Neutrophil (primary cell): ENCODE measurements around the gene TMEM91.
A peak's percentile ranks its signal among the peaks of the same experiment; 100 is the strongest.

ENCODE experiments used
- H3K27ac ChIP-seq: fragments of 200-600 bp; sonication (generic); 2 replicates; pipeline ENCODE4 v1.5.1; 2016; ENCODE audit warnings: mild to moderate bottlenecking, moderate library complexity
- H3K27me3 ChIP-seq: fragments of 200-600 bp; sonication (generic); 2 replicates; pipeline ENCODE4 v1.6.0; 2016; ENCODE audit warnings: mild to moderate bottlenecking
- H3K36me3 ChIP-seq: fragments of 200-600 bp; sonication (generic); 2 replicates; pipeline ENCODE4 v1.5.1; 2017
- H3K4me1 ChIP-seq, 2 experiments: fragments of 200-600 bp in 1 of 2; sonication (generic) in 1 of 2; 1 replicate in 1 of 2; 2 replicates in 1 of 2; pipeline versions ENCODE4 v1.5.1 to v1.6.1; 2013 to 2016; ENCODE audit warnings: low read depth in 1 of 2, low read length in 1 of 2, mild to moderate bottlenecking in 1 of 2, moderate library complexity in 1 of 2; ENCODE audit not compliant: control insufficient read depth in 1 of 2, insufficient read depth in 1 of 2
- H3K4me3 ChIP-seq, 2 experiments: fragments of 200-600 bp in 1 of 2; sonication (generic) in 1 of 2; 1 replicate in 1 of 2; 2 replicates in 1 of 2; pipeline ENCODE4 v1.5.1; 2013 to 2016; ENCODE audit warnings: low read depth in 1 of 2, low read length in 1 of 2, mild to moderate bottlenecking in 1 of 2, moderate library complexity in 1 of 2
- H3K9me3 ChIP-seq: fragments of 200-600 bp; sonication (generic); 2 replicates; pipeline ENCODE4 v1.5.1; 2016
- TF ChIP-seq, protein P1 (sequence below): fragments of 200-600 bp; sonication (generic); IDR thresholded peaks from 2 replicates; pipeline ENCODE4 v1.5.1; 2016; ENCODE audit warnings: antibody characterized with exemption

Gene TMEM91

DNA sequence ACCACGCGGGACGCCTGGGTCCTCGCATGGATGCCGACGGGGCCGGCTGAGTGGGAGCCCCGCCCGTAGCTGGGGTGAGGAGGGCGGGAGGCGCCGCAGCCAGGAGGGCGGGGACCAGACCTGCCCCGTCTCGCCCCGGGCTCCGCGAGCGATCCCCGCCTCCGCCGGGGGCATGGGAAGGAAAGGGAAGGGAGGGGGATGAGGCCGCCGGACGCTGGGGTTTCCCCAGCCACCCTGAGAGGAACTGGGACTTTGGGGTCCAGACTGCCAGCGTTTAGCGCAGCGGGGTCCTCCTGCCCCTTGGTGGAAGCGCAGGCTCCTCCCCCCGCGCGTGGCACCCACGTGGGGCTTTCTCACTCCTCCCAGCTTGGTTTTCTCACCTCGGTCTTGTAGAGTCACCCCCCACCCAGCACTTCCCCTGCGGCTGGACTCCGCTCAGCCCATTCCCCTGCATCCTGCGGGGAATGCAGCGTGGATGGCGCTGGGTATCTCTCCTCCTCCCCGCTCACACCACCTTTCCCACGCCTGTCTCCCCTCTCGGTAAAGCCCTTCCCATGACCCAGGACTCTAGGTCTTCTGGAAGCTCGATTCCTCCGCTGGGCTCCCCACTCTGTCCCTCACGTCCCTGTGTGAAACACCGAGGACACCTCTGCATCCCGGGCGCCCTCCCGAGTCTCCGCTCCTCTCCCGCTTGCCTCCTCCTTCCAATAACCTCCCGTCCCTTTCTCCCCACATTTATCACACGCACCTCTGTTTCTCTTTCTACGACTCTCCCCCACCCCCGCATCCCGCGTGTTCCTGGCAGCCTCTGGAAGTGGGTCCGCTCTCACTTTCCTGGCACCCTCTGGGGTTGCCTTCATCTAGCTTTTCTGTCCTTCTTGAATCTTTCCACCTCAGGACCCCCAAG lies 24.7 kb upstream of the TMEM91 start:
- peak overlapping the region; percentile 98 for H3K27ac ChIP-seq
- H3K9me3 ChIP-seq: no peaks in the 10 kb centered on the region
- peaks cover 61 to 73% of the 10 kb centered on the region in 2 experiments for H3K4me1 ChIP-seq
- H3K36me3 ChIP-seq: peaks cover 26% of the 10 kb centered on the region
- H3K4me3 ChIP-seq: peak overlapping the region; percentile 98 to 100
- H3K27me3 ChIP-seq: no peaks in the 10 kb centered on the region
- TF ChIP-seq, protein P1, sequence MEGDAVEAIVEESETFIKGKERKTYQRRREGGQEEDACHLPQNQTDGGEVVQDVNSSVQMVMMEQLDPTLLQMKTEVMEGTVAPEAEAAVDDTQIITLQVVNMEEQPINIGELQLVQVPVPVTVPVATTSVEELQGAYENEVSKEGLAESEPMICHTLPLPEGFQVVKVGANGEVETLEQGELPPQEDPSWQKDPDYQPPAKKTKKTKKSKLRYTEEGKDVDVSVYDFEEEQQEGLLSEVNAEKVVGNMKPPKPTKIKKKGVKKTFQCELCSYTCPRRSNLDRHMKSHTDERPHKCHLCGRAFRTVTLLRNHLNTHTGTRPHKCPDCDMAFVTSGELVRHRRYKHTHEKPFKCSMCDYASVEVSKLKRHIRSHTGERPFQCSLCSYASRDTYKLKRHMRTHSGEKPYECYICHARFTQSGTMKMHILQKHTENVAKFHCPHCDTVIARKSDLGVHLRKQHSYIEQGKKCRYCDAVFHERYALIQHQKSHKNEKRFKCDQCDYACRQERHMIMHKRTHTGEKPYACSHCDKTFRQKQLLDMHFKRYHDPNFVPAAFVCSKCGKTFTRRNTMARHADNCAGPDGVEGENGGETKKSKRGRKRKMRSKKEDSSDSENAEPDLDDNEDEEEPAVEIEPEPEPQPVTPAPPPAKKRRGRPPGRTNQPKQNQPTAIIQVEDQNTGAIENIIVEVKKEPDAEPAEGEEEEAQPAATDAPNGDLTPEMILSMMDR: peak; percentile 27

DNA sequence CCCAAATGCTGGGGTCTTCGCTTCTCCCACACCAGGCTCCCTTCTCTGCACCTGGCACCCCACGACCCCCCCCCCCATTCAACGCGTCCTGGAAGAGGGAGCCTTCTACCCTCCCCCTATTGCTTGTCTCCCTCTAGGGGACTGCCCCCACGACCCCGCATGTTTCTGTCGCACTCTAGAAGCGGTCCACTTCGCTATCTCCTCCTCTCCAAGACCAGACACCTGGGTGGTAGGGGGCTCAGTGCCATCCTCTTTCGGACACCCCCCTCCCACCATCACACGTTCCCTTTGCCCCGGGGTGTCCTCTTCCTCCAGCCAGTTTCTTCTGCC lies 24.1 kb upstream of the TMEM91 start:
- peak overlapping the region; percentile 98 for H3K27ac ChIP-seq
- H3K9me3 ChIP-seq: no peaks in the 10 kb centered on the region
- peaks cover 68 to 79% of the 10 kb centered on the region in 2 experiments for H3K4me1 ChIP-seq
- H3K36me3 ChIP-seq: peaks cover 20% of the 10 kb centered on the region
- TF ChIP-seq, protein P1: no peak
- no peaks in the 10 kb centered on the region for H3K27me3 ChIP-seq
- H3K4me3 ChIP-seq: peak overlapping the region; percentile 98 to 100

DNA sequence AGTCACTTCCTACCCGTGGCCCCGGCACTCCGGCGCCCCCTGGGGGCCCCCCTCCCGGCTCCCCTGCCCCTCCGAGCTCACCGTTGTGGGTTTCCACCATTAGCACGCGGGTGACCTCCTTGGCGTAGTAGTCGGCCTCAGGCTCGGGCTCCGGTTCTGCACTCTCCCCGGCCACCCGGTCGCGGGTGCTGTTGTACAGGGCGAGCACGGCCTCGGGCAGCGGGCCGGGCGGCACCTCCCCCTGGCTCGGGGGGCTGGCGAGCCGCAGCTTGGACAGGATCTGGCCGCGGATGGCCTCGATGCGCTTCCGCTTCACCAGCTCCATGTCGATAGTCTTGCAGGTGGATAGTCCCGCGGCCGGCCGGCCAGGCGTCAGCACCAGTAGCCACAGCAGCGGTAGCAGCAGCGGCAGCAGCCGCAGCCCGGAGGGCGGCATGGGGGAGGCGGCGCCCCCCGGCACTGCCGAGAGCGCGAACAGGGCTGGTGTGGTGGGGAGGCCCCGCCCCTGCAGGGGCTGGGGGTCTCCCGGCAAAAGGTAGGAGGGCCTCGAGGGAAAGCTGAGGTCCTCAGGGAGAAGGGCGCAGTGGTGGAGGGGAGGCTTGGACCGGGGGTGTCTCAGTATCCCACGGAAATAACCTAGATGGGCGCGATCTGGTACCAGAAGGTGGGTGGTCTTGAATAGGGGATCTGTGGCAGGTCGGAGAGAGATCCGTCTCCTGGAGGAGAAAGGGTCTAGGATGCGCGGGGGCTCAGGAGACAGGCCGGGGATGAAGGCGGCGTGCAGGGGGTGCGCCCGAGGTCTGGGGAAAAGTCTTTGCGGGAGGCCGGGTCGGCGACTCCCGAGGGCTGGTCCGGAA lies 23.5 kb upstream of the TMEM91 start:
- H3K27ac ChIP-seq: peak overlapping the region; percentile 98
- peaks cover 73 to 80% of the 10 kb centered on the region in 2 experiments for H3K4me1 ChIP-seq
- H3K27me3 ChIP-seq: no peaks in the 10 kb centered on the region
- peaks cover 18% of the 10 kb centered on the region for H3K36me3 ChIP-seq
- no peaks in the 10 kb centered on the region for H3K9me3 ChIP-seq
- TF ChIP-seq, protein P1: peak; percentile 78
- H3K4me3 ChIP-seq: peak overlapping the region; percentile 98 to 100

DNA sequence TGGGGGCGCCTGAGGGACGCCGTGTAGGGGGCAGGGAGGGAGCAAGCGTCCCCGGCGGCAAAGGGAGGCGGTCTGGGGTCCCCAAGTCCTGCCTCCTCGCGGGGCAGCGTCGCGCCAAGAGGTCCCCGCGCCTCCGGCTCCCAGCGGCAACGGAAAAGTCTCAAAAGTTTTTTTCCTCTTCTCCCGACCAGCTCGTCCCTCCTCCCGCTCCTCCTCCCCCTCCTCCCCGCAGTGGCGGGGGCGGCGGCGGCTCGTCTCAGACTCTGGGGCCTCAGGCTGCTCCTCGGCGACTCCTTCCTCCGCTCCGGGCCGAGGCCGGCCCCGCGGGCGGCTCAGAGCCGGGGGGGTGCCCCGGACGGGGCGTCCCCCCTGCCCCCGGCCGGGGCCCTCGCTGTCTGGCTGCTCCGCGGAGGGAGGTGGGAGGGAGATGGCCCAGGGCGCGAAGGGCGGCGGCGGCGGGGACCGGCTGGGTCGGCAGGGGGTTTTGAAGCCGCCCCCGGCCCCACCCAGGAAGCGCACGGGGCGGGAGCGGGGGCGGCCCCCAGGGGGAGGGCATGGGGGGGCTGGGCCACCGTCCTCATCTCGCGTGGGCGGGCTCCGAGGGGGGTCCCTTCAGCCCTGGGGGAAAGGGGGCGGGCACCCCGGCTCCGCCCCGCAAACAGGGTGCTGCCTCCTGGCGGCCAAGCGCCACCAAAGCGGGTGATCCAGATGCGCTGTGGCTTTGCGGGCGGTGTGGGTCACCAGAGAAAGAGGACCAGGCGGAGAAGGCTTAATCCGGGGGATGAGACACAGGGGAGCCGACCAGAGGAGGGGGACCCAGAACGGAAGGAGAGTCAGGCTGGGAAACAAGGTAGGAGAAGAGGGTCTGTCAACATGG lies 22.6 kb upstream of the TMEM91 start, which contains the start of gene TGFB1:
Gene TGFB1, minus strand, starts transcription at position 457 of the 877 bp plus-strand sequence. CDS start 878 bp downstream, outside the sequence.
- Histone ChIP-seq H3K4me3 (peak within 1 kb of the TSS; percentile 98 to 100), H3K4me1 (peaks cover 72 to 78% of the 10 kb centered on the region in 2 experiments), H3K36me3 (peaks cover 19% of the 10 kb centered on the region), H3K9me3 (no peaks in the 10 kb centered on the region), H3K27me3 (no peaks in the 10 kb centered on the region), H3K27ac (peak within 1 kb of the TSS; percentile 98)
- TF ChIP-seq, protein P1: peak; percentile 97
